ENCODE results near the gene LRRC4C. TPM values are rescaled to one million over a fixed set of nuclear protein-coding genes. Genes with fewer than 3 reads are reported as not detected.

LRRC4C gene
- total RNA-seq, 1 donor from 2014 or later = 1.2 TPM

- H3K27ac Mint-ChIP-seq (ENCODE audit: unreplicated experiment) = no peak overlapping the region
- H3K9me3 Mint-ChIP-seq (ENCODE audit: unreplicated experiment) = no peaks in the 10 kb centered on the region
- H3K4me1 Mint-ChIP-seq (ENCODE audit: unreplicated experiment) = no peaks in the 10 kb centered on the region
- no peaks in the 10 kb centered on the region for H3K27me3 Mint-ChIP-seq (ENCODE audit: unreplicated experiment)
- no peaks in the 10 kb centered on the region for H3K36me3 Mint-ChIP-seq (ENCODE audit: low read depth, unreplicated experiment)
- DNase-seq (ENCODE audit: low spot score) = no peak
- no peak for TF ChIP-seq CTCF (IDR thresholded peaks at IDR 0.05; ENCODE audit: unreplicated experiment)
- H3K4me3 Mint-ChIP-seq (ENCODE audit: unreplicated experiment) = no peak overlapping the region
These were observed 1074.5 kb downstream of the LRRC4C start for GRCh38 chr11:40384991-40385390.

GRCh38 chr11:40381481-40381880 is 1078.0 kb downstream of the LRRC4C start:
- H3K27me3 Mint-ChIP-seq (ENCODE audit: unreplicated experiment) = no peaks in the 10 kb centered on the region
- H3K27ac Mint-ChIP-seq (ENCODE audit: unreplicated experiment) = no peak overlapping the region
- H3K9me3 Mint-ChIP-seq (ENCODE audit: unreplicated experiment) = no peaks in the 10 kb centered on the region
- TF ChIP-seq CTCF (IDR thresholded peaks at IDR 0.05; ENCODE audit: unreplicated experiment) = no peak
- no peaks in the 10 kb centered on the region for H3K4me1 Mint-ChIP-seq (ENCODE audit: unreplicated experiment)
- no peak overlapping the region for H3K4me3 Mint-ChIP-seq (ENCODE audit: unreplicated experiment)
- no peaks in the 10 kb centered on the region for H3K36me3 Mint-ChIP-seq (ENCODE audit: low read depth, unreplicated experiment)
- no peak for DNase-seq (ENCODE audit: low spot score)

- no peaks in the 10 kb centered on the region for H3K27me3 Mint-ChIP-seq (ENCODE audit: unreplicated experiment)
- no peak overlapping the region for H3K4me3 Mint-ChIP-seq (ENCODE audit: unreplicated experiment)
- TF ChIP-seq CTCF (IDR thresholded peaks at IDR 0.05; ENCODE audit: unreplicated experiment) = no peak
- H3K36me3 Mint-ChIP-seq (ENCODE audit: low read depth, unreplicated experiment) = no peaks in the 10 kb centered on the region
- H3K4me1 Mint-ChIP-seq (ENCODE audit: unreplicated experiment) = no peaks in the 10 kb centered on the region
- no peaks in the 10 kb centered on the region for H3K9me3 Mint-ChIP-seq (ENCODE audit: unreplicated experiment)
- H3K27ac Mint-ChIP-seq (ENCODE audit: unreplicated experiment) = no peak overlapping the region
- DNase-seq (ENCODE audit: low spot score) = no peak
These were observed 1078.6 kb downstream of the LRRC4C start for GRCh38 chr11:40380835-40381234.

DNA sequence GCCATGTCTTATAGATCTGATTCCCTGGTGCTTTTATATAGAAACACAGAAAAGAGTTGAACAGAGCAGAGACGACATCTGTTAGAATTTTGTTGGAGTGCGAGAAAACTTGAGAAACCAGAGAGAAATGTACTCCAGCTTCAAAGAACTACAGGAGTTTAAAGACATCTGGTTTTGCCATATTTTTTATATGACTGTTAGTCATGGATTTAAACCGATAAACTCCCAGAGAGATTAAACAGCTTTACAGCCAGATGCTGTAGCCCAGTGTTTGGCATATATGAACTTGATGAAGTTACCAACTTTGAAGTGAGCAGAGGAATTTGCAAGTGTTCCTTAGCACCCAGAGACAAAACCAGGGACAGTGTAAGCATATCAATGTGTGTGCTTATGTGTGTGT is 1083.1 kb downstream of the LRRC4C start:
- no peak overlapping the region for H3K27ac Mint-ChIP-seq (ENCODE audit: unreplicated experiment)
- H3K4me3 Mint-ChIP-seq (ENCODE audit: unreplicated experiment) = no peak overlapping the region
- no peaks in the 10 kb centered on the region for H3K36me3 Mint-ChIP-seq (ENCODE audit: low read depth, unreplicated experiment)
- no peaks in the 10 kb centered on the region for H3K27me3 Mint-ChIP-seq (ENCODE audit: unreplicated experiment)
- no peak for TF ChIP-seq CTCF (IDR thresholded peaks at IDR 0.05; ENCODE audit: unreplicated experiment)
- H3K9me3 Mint-ChIP-seq (ENCODE audit: unreplicated experiment) = peaks cover 5% of the 10 kb centered on the region
- no peaks in the 10 kb centered on the region for H3K4me1 Mint-ChIP-seq (ENCODE audit: unreplicated experiment)
- DNase-seq (ENCODE audit: low spot score) = no peak

DNA sequence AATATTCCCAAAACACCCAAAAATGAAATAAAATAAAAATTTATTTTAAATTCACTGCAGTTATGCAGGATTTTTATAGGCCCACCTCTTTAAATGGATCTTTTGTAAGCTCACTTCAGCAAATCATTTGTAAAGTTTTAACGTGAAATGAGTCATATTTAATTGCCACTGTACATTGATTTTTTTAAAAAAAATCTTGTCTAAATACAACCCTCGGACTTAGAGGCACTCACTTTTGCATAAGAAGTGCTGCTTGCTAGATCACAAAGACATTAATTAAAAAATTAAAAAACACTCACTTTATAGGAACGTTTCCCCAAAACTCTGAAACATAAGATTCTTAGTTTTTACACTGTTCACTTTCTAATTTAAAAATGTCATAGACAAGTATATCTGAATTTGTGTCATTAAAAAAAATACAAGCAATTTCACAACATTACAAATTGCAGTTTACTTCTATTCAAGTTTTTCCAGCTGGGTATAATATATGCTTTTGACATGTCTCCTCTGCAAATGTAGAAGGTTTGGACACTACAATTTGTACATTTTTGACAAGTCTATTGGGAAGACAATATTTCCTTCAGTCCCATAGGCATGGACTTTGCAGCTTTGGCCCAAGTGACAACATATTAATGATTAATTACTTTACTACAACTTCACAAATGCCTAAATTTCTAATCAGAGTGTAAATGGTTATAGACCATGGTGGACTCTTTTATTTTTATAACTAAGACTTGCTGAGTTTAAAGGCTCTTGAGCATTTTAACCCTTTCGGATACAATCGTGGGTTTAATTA is 1088.4 kb downstream of the LRRC4C start:
- H3K4me3 Mint-ChIP-seq (ENCODE audit: unreplicated experiment) = no peak overlapping the region
- DNase-seq (ENCODE audit: low spot score) = no peak
- peaks cover 5% of the 10 kb centered on the region for H3K9me3 Mint-ChIP-seq (ENCODE audit: unreplicated experiment)
- H3K27me3 Mint-ChIP-seq (ENCODE audit: unreplicated experiment) = no peaks in the 10 kb centered on the region
- H3K4me1 Mint-ChIP-seq (ENCODE audit: unreplicated experiment) = no peaks in the 10 kb centered on the region
- H3K36me3 Mint-ChIP-seq (ENCODE audit: low read depth, unreplicated experiment) = no peaks in the 10 kb centered on the region
- H3K27ac Mint-ChIP-seq (ENCODE audit: unreplicated experiment) = no peak overlapping the region
- TF ChIP-seq CTCF (IDR thresholded peaks at IDR 0.05; ENCODE audit: unreplicated experiment) = no peak
